ENCODE measurements around the gene TXNRD2. TPM values are rescaled to one million over a fixed set of nuclear protein-coding genes. Genes with fewer than 3 reads are reported as not detected.
A peak's percentile ranks its signal among the peaks of the same experiment; 100 is the strongest.

Gene TXNRD2
- total RNA-seq, 1 experiment from 2014 or later: 39.9 TPM

- no peak for TF ChIP-seq CTCF (IDR thresholded peaks at IDR 0.05; ENCODE audit: unreplicated experiment)
- POLR2A ChIA-PET: no interaction called here
- H3K4me3 Mint-ChIP-seq (ENCODE audit: unreplicated experiment): no peak overlapping the region
- intact Hi-C loops (cut with micrococcal nuclease): loop anchor here (10.0 kb wide), 1 partner anchor 139 kb away; the partner anchor contains the start of genes RANBP1 and TRMT2A
- H3K27ac Mint-ChIP-seq (ENCODE audit: low read depth, unreplicated experiment): no peak overlapping the region
- DNase-seq (ENCODE audit: unreplicated experiment): no peak
- no peaks in the 10 kb centered on the region for H3K9me3 Mint-ChIP-seq (ENCODE audit: unreplicated experiment)
- CTCF ChIA-PET: no interaction called here
- peaks cover 5% of the 10 kb centered on the region for H3K36me3 Mint-ChIP-seq (ENCODE audit: insufficient read depth, unreplicated experiment)
- no peaks in the 10 kb centered on the region for H3K27me3 Mint-ChIP-seq (ENCODE audit: insufficient read depth, unreplicated experiment)
- no TSS peak for BruUV-seq (replicated peaks)
- peaks cover 7% of the 10 kb centered on the region for H3K4me1 Mint-ChIP-seq (ENCODE audit: insufficient read depth, unreplicated experiment)
Observed at GRCh38 chr22:19975707-19976035, 34.1 kb upstream of the TXNRD2 start.

- no TSS peak for BruUV-seq (replicated peaks)
- Mint-ChIP-seq H3K27ac (ENCODE audit: low read depth, unreplicated experiment) (no peak overlapping the region), H3K9me3 (ENCODE audit: unreplicated experiment) (no peaks in the 10 kb centered on the region), H3K4me3 (ENCODE audit: unreplicated experiment) (no peak overlapping the region), H3K36me3 (ENCODE audit: insufficient read depth, unreplicated experiment) (peaks cover 5% of the 10 kb centered on the region), H3K4me1 (ENCODE audit: insufficient read depth, unreplicated experiment) (peaks cover 7% of the 10 kb centered on the region), H3K27me3 (ENCODE audit: insufficient read depth, unreplicated experiment) (no peaks in the 10 kb centered on the region)
- TF ChIP-seq CTCF (IDR thresholded peaks at IDR 0.05; ENCODE audit: unreplicated experiment): no peak
- ChIA-PET POLR2A (interaction anchor here (0.8 kb wide), 1 partner anchor 9 kb away, joined by 5 read pairs; no protein-coding TSS in a partner anchor), CTCF (no interaction called here)
- intact Hi-C loops (cut with micrococcal nuclease): loop anchor here (10.0 kb wide), 1 partner anchor 140 kb away; the partner anchor contains the start of genes RANBP1 and TRMT2A
- peak; percentile 65 for DNase-seq (ENCODE audit: unreplicated experiment)
Observed at GRCh38 chr22:19974935-19975706, 33.5 kb upstream of the TXNRD2 start.

GRCh38 chr22:19974268-19974861 is 32.7 kb upstream of the TXNRD2 start:
- intact Hi-C loops (cut with micrococcal nuclease): loop anchor here (10.0 kb wide), 1 partner anchor 140 kb away; the partner anchor contains the start of genes RANBP1 and TRMT2A
- no peaks in the 10 kb centered on the region for H3K27me3 Mint-ChIP-seq (ENCODE audit: insufficient read depth, unreplicated experiment)
- no peak overlapping the region for H3K27ac Mint-ChIP-seq (ENCODE audit: low read depth, unreplicated experiment)
- no peaks in the 10 kb centered on the region for H3K9me3 Mint-ChIP-seq (ENCODE audit: unreplicated experiment)
- H3K36me3 Mint-ChIP-seq (ENCODE audit: insufficient read depth, unreplicated experiment): peaks cover 5% of the 10 kb centered on the region
- ChIA-PET CTCF (interaction anchor here (0.6 kb wide), 2 partner anchors 14 to 148 kb away, joined by 3 to 4 read pairs; no protein-coding TSS in a partner anchor), POLR2A (interaction anchor here (0.8 kb wide), 1 partner anchor 10 kb away, joined by 5 read pairs; no protein-coding TSS in a partner anchor)
- no peak overlapping the region for H3K4me3 Mint-ChIP-seq (ENCODE audit: unreplicated experiment)
- no TSS peak for BruUV-seq (replicated peaks)
- H3K4me1 Mint-ChIP-seq (ENCODE audit: insufficient read depth, unreplicated experiment): peaks cover 7% of the 10 kb centered on the region
- DNase-seq (ENCODE audit: unreplicated experiment): peak; percentile 50
- TF ChIP-seq CTCF (IDR thresholded peaks at IDR 0.05; ENCODE audit: unreplicated experiment): no peak

GRCh38 chr22:19973551-19974267 is 32.1 kb upstream of the TXNRD2 start:
- ChIA-PET CTCF (interaction anchor here (0.6 to 2.0 kb wide), 4 partner anchors 13 to 149 kb away, joined by 3 to 5 read pairs (median 4); no protein-coding TSS in a partner anchor), POLR2A (no interaction called here)
- H3K36me3 Mint-ChIP-seq (ENCODE audit: insufficient read depth, unreplicated experiment): peaks cover 5% of the 10 kb centered on the region
- H3K4me1 Mint-ChIP-seq (ENCODE audit: insufficient read depth, unreplicated experiment): peaks cover 7% of the 10 kb centered on the region
- TF ChIP-seq CTCF (IDR thresholded peaks at IDR 0.05; ENCODE audit: unreplicated experiment): no peak
- BruUV-seq (replicated peaks): no TSS peak
- H3K27me3 Mint-ChIP-seq (ENCODE audit: insufficient read depth, unreplicated experiment): no peaks in the 10 kb centered on the region
- no peaks in the 10 kb centered on the region for H3K9me3 Mint-ChIP-seq (ENCODE audit: unreplicated experiment)
- H3K4me3 Mint-ChIP-seq (ENCODE audit: unreplicated experiment): no peak overlapping the region
- H3K27ac Mint-ChIP-seq (ENCODE audit: low read depth, unreplicated experiment): no peak overlapping the region
- intact Hi-C loops (cut with micrococcal nuclease): loop anchor here (10.0 kb wide), 1 partner anchor 141 kb away; the partner anchor contains the start of genes RANBP1 and TRMT2A
- no peak for DNase-seq (ENCODE audit: unreplicated experiment)
